SK-N-MC (cell line): ENCODE results near the gene IL33.

ENCODE experiments used
- EZH2 ChIP-seq: fragments of 200-600 bp; sonication (generic); IDR thresholded peaks from one replicate; pipeline ENCODE4 v1.6.1; 2017; ENCODE audit warnings: antibody characterized with exemption
- POLR2AphosphoS5 ChIP-seq: IDR thresholded peaks from 2 replicates; pipeline ENCODE4 v1.6.1; 2012; ENCODE audit warnings: mild to moderate bottlenecking, low read depth, low read length, borderline replicate concordance

DNA sequence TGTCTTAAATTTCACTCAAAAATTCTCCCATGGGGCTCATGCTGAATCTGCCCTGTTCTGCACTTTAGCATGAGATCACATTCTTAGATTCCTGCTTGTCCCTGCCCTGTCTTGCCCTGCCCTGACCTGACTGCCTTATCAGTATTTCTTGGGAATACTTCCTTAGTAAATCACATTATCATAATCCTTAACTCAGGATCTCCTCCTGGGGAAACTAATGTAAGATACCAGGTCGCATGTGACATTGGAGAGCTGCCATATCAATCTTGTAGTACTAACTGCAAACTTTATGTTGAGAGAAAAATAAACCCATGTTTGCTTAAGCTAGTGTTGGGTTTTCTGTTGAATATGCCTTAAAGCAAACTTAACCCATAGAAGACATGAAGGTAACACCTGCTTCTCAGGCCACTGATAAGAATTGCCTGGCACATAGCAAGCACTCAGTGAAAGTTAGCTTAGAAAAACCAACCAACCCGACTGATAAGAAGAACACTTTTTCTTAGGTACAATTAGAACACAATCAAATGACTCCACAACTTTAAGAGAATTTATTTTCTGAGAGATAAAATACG is 53.3 kb downstream of the IL33 start:
- no peak for TF ChIP-seq EZH2
- no peak for TF ChIP-seq POLR2AphosphoS5
